Measurements from ENCODE around the gene TAGAP. TPM values are rescaled to one million over a fixed set of nuclear protein-coding genes. Genes with fewer than 3 reads are reported as not detected.
"Not testable (repeated sequence)": the region's sequence is repeated elsewhere in the genome, so short reads cannot be mapped to it uniquely, and the experiment has no call there.

Gene TAGAP
- total and polyA plus RNA-seq, 4 donors, result 0.56 to 2.0 (median 1.1) TPM

DNA sequence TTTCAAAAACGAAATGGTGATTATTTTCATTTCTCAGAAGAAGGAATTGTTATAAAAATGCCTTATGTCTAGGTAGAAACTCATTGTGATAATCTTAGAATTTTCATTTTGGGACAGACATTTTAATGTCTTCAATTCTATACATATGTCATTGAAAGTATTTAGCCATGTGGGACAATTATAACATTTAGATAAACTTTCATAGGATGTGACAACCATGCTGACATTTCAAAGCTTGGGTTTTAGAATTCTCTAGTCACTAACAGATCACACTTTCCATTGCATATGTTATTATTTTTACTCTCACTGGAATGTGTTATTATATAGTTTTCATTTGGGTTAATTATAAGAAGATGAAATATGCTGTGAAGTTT, 4.9 kb downstream of the TAGAP start (continued):
- TF ChIP-seq, protein P1, sequence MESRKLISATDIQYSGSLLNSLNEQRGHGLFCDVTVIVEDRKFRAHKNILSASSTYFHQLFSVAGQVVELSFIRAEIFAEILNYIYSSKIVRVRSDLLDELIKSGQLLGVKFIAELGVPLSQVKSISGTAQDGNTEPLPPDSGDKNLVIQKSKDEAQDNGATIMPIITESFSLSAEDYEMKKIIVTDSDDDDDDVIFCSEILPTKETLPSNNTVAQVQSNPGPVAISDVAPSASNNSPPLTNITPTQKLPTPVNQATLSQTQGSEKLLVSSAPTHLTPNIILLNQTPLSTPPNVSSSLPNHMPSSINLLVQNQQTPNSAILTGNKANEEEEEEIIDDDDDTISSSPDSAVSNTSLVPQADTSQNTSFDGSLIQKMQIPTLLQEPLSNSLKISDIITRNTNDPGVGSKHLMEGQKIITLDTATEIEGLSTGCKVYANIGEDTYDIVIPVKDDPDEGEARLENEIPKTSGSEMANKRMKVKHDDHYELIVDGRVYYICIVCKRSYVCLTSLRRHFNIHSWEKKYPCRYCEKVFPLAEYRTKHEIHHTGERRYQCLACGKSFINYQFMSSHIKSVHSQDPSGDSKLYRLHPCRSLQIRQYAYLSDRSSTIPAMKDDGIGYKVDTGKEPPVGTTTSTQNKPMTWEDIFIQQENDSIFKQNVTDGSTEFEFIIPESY (IDR thresholded peaks at IDR 0.05), result no peak
- TF ChIP-seq HNF4G (IDR thresholded peaks at IDR 0.05) (no peak), SP1 (IDR thresholded peaks at IDR 0.05) (no peak), TAF1 (conservative IDR thresholded peaks at IDR 0.05) (no peak), EGR1 (IDR thresholded peaks at IDR 0.05; ENCODE audit: low read depth in 2 of 2) (no peak), RXRA (IDR thresholded peaks at IDR 0.05) (no peak)
- TF ChIP-seq, protein P2, sequence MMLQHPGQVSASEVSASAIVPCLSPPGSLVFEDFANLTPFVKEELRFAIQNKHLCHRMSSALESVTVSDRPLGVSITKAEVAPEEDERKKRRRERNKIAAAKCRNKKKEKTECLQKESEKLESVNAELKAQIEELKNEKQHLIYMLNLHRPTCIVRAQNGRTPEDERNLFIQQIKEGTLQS (IDR thresholded peaks at IDR 0.05), result no peak

- Histone ChIP-seq H3K27ac (ENCODE audit: low read depth in 1 of 2, low read length in 2 of 2) (peak overlapping the region; percentile 54 to 75), H3K27me3 (ENCODE audit: control insufficient read depth in 4 of 4, insufficient read depth in 4 of 4, low read length in 3 of 4) (no peaks in the 10 kb centered on the region), H3K36me3 (ENCODE audit: control insufficient read depth in 4 of 4, insufficient read depth in 3 of 4, low read depth in 1 of 4, low read length in 3 of 4) (no peaks in the 10 kb centered on the region), H3K9me3 (ENCODE audit: control insufficient read depth in 4 of 4, low read length in 3 of 4) (no peaks in the 10 kb centered on the region), H3K4me1 (ENCODE audit: control insufficient read depth in 4 of 4, insufficient read depth in 4 of 4, low read length in 3 of 4) (peaks cover 0 to 8% (median 5%) of the 10 kb centered on the region in 4 donors), H3K9ac (ENCODE audit: low read depth in 1 of 2, low read length in 2 of 2) (peak overlapping the region in 1 of 2 donors; percentile 63), H3K4me3 (ENCODE audit: low read depth in 1 of 3, low read length in 3 of 3) (no peak overlapping the region)
- WGBS, result 74% methylated on average over 8 of the region's 8 CpGs
- TF ChIP-seq, protein P2 (IDR thresholded peaks at IDR 0.05), result no peak
- no peak for TF ChIP-seq MAX (IDR thresholded peaks at IDR 0.05)
- TF ChIP-seq, protein P3, sequence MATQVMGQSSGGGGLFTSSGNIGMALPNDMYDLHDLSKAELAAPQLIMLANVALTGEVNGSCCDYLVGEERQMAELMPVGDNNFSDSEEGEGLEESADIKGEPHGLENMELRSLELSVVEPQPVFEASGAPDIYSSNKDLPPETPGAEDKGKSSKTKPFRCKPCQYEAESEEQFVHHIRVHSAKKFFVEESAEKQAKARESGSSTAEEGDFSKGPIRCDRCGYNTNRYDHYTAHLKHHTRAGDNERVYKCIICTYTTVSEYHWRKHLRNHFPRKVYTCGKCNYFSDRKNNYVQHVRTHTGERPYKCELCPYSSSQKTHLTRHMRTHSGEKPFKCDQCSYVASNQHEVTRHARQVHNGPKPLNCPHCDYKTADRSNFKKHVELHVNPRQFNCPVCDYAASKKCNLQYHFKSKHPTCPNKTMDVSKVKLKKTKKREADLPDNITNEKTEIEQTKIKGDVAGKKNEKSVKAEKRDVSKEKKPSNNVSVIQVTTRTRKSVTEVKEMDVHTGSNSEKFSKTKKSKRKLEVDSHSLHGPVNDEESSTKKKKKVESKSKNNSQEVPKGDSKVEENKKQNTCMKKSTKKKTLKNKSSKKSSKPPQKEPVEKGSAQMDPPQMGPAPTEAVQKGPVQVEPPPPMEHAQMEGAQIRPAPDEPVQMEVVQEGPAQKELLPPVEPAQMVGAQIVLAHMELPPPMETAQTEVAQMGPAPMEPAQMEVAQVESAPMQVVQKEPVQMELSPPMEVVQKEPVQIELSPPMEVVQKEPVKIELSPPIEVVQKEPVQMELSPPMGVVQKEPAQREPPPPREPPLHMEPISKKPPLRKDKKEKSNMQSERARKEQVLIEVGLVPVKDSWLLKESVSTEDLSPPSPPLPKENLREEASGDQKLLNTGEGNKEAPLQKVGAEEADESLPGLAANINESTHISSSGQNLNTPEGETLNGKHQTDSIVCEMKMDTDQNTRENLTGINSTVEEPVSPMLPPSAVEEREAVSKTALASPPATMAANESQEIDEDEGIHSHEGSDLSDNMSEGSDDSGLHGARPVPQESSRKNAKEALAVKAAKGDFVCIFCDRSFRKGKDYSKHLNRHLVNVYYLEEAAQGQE (IDR thresholded peaks at IDR 0.05), result no peak
- no peak for TF ChIP-seq GABPA (IDR thresholded peaks at IDR 0.05 in 1 of 2, conservative IDR thresholded peaks at IDR 0.05 in 1 of 2)
- TF ChIP-seq TAF1 (conservative IDR thresholded peaks at IDR 0.05), result no peak
- TF ChIP-seq, protein P1 (IDR thresholded peaks at IDR 0.05), result no peak
- TF ChIP-seq, protein P4, sequence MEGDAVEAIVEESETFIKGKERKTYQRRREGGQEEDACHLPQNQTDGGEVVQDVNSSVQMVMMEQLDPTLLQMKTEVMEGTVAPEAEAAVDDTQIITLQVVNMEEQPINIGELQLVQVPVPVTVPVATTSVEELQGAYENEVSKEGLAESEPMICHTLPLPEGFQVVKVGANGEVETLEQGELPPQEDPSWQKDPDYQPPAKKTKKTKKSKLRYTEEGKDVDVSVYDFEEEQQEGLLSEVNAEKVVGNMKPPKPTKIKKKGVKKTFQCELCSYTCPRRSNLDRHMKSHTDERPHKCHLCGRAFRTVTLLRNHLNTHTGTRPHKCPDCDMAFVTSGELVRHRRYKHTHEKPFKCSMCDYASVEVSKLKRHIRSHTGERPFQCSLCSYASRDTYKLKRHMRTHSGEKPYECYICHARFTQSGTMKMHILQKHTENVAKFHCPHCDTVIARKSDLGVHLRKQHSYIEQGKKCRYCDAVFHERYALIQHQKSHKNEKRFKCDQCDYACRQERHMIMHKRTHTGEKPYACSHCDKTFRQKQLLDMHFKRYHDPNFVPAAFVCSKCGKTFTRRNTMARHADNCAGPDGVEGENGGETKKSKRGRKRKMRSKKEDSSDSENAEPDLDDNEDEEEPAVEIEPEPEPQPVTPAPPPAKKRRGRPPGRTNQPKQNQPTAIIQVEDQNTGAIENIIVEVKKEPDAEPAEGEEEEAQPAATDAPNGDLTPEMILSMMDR (IDR thresholded peaks at IDR 0.05; ENCODE audit: low read depth, low read length, missing input control), result no peak
- no peak for TF ChIP-seq JUND (IDR thresholded peaks at IDR 0.05)
- TF ChIP-seq FOXA1 (IDR thresholded peaks at IDR 0.05), result no peak
- no peak for TF ChIP-seq FOXA2 (IDR thresholded peaks at IDR 0.05)
- no peak for TF ChIP-seq HNF4G (IDR thresholded peaks at IDR 0.05)
- TF ChIP-seq HNF4A (conservative IDR thresholded peaks at IDR 0.05), result no peak
- no peak for TF ChIP-seq EGR1 (IDR thresholded peaks at IDR 0.05; ENCODE audit: low read depth in 2 of 2)
- no peak for TF ChIP-seq YY1 (IDR thresholded peaks at IDR 0.05)
- TF ChIP-seq RXRA (IDR thresholded peaks at IDR 0.05), result no peak
- TF ChIP-seq SP1 (IDR thresholded peaks at IDR 0.05), result no peak
- TF ChIP-seq NR2F2 (IDR thresholded peaks at IDR 0.05), result no peak
- TF ChIP-seq RAD21 (IDR thresholded peaks at IDR 0.05), result no peak
- DNase-seq (ENCODE audit: low spot score), result no peak
These were observed 5.6 kb downstream of the TAGAP start for GRCh38 chr6:159038914-159039884.

DNA sequence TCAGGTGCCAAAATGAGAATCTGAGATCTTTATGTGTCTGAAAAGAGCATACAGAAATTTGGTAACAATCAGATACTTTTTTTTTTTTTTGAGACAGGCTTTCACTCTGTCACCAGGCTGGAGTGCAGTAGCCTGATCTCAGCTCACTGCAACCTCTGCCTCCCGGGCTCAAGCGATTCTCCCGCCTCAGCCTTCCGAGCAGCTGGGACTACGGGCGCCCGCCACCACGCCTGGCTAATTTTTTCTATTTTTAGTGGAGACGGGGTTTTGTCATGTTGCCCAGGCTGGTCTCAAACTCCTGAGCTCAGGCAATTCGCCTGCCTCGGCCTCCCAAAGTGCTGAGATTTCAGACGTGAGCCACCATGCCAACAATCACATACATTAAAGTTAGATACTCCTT, 6.5 kb downstream of the TAGAP start:
- not testable (repeated sequence) for H3K4me1 ChIP-seq (ENCODE audit: control insufficient read depth in 4 of 4, insufficient read depth in 4 of 4, low read length in 3 of 4); H3K27ac ChIP-seq (ENCODE audit: low read depth in 1 of 2, low read length in 2 of 2); H3K9ac ChIP-seq (ENCODE audit: low read depth in 1 of 2, low read length in 2 of 2); H3K9me3 ChIP-seq (ENCODE audit: control insufficient read depth in 4 of 4, low read length in 3 of 4); H3K4me3 ChIP-seq (ENCODE audit: low read depth in 1 of 3, low read length in 3 of 3); DNase-seq (ENCODE audit: low spot score); H3K27me3 ChIP-seq (ENCODE audit: control insufficient read depth in 4 of 4, insufficient read depth in 4 of 4, low read length in 3 of 4); H3K36me3 ChIP-seq (ENCODE audit: control insufficient read depth in 4 of 4, insufficient read depth in 3 of 4, low read depth in 1 of 4, low read length in 3 of 4)
- WGBS, result 84% methylated on average over 12 of the region's 12 CpGs
